HG03457 (cell line): ENCODE data around the gene SMARCD3.

Experiments used
- ATAC-seq: cut with Tn5 transposase; IDR thresholded peaks from one replicate; pipeline ENCODE4 v1.9.1; 2021; ENCODE audit warnings: moderate number of reproducible peaks; ENCODE audit not compliant: unreplicated experiment

Gene SMARCD3

DNA sequence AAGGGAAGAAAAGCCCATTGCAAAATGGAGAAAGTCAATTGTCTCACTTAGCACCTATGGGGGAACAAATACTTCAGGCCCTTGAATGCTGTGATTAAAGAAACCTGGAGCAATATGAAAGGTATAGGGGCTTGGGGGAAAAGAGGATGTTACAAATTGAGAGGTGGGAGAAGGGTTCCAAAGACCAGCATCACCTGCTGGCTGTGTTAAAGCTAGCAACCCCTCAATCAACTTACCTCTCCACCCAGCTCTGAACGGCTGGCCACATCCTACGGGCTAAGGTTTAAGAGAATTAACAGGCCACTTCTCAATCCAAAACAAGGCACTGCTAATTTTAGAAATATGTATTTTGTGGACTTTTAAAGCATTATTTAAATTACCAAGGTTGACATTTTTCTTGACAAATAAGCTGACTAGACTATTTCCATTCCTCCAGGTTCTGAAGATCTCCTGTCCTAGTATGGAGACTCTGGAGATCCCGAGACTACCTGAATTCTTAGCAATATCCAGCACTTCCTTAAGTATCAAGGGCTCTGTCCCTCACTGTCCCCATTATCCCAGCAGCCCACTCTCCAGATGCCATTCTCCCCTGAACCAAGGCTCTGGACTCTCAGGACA is 37.2 kb downstream of the SMARCD3 start:
- ATAC-seq: no peak

DNA sequence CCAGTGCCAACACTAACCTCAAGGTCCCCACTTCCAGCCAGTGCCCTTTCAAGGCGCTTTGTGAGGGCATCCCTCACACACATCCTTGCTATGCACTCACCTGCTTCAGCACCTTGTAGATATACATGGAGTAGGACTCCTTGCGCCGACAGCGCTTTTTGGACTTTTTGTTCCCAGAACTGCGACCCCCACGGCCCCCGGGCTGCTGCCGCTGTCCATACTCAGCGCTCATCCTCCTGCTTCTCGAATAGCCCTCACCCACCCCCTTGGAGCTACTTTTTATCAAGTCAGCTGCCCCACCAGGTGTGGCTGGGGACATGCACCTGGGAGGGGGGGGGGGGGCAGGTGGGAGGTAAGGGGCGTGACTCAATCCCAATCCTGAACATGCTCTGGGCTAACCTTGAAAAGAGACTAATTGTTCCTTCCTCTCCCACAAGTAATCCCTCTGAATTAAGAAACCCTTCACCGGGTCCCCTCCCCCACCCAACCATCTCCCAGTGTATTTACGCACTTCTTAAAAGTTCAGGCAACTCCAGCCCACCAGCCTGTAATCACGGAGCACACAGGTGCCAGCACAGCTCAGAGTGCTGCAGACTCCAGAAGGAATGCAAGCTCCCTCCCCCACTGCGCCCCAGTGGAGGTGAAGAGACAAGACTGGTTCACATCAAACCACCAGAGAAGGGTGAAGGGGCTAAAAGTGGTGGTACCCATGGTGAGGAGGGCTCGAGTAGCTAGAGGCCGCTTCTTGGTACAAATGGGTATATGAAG is 38.2 kb downstream of the SMARCD3 start, which contains the start of gene H2BK1:
TSS of gene H2BK1 (minus strand) at position 402 of the 768 bp plus-strand sequence. CDS start at position 232, 170 bp downstream.
- ATAC-seq: no peak

DNA sequence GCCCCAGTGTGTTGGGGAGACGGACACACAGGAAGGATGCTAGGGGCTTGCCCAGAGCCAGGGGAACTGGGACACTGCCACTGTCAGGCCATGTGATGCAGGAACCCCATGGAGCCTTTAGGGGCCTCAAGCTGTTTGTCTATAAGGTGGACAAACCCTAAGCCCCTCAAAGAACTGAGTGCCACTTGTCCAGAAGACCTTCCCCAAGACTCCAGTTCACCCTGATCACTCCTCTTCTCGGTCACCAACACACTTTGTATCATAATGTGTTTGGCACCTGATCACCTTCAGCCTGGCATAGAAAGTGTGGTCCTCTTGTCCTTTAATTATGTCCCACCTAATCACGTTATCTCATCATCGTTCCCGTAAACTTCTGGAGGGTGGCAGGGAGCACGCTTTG is 38.9 kb downstream of the SMARCD3 start:
- ATAC-seq: no peak

GRCh38 chr7:151208253-151208862 is 40.1 kb downstream of the SMARCD3 start:
- no peak for ATAC-seq

DNA sequence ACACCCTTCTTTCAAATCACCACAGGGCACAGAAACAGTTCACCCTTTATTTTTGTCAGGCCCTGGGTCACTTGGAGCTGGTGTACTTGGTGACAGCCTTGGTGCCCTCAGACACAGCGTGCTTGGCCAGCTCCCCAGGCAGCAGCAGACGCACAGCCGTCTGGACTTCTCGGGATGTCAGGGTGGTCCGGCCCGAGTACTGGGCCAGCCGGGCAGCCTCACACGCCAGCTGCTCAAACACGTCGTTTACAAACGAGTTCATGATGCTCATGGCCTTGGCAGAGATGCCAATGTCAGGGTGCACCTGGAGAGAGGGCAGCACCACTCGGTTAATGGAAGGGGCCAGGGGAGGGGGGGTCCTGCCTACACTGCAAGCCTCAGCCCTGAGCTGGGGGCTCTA is 40.7 kb downstream of the SMARCD3 start:
- ATAC-seq: no peak

- no peak for ATAC-seq
Measured at GRCh38 chr7:151207315-151207714, 41.2 kb downstream of the SMARCD3 start.

DNA sequence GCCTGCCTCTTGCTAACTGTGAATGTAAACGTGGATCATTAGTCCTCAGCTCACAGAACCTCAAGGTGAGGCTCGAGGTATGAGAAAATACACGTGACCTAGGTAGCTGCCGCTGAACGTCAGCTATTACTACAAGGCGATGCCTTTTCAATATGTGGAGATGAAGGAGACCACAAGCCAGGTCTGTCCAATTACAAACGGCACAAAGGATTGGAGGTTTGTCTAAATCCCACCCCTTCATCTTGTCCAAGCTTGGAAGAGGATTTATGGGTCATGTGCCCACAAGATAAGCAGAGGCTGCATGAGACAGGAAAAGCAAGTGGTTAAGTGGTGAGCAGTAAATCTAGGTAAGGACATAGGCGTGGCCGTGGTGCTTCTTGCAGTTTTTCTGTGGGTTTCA is 41.6 kb downstream of the SMARCD3 start:
- ATAC-seq: no peak

GRCh38 chr7:151205730-151206129 is 42.8 kb downstream of the SMARCD3 start:
- ATAC-seq: no peak

- no peak for ATAC-seq
Measured at GRCh38 chr7:151204383-151205032, 44.0 kb downstream of the SMARCD3 start.

GRCh38 chr7:151202836-151203235 is 45.7 kb downstream of the SMARCD3 start:
- ATAC-seq: no peak

DNA sequence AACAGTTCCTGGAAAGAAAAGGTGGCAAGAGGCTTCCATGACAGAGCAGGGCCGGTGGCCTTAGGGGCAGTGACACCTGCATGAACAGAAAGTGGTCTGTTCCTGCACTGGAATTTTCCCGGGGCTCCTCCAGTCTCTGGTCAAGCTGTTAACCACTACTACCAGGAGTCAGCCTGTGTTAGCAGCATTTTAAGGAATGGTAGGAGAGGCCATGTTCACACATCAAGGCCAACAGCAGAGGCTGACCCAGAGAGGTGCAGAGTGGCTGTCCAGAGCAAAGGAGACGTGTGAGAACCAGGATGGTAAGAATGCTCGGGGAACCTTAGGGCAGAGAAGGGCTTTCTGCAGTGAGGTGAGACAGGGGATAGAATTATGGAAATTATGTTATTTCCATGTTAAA is 46.7 kb downstream of the SMARCD3 start:
- no peak for ATAC-seq

DNA sequence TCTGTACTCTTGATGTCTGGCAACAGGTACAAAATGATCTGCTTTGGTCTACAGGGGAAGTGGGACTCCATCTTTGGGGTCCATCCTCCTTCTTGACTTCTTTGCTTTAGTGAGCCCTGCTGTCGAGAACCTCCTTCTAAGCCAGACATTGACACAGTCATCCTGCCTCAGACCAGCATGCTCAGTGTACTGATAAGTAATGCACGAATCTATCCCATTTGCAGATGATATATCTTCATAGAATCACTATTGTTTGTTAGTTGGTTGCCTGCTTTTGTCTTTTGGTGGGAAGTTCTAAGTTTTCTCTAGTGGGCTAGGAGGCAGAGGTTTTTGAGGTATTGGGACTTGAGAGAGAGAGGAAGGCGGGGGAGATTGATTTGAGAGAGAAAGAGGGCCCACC is 47.1 kb downstream of the SMARCD3 start:
- ATAC-seq: no peak

- no peak for ATAC-seq
Measured at GRCh38 chr7:151198945-151199848, 49.3 kb downstream of the SMARCD3 start.

- ATAC-seq: no peak
Measured at GRCh38 chr7:151197932-151198331, 50.6 kb downstream of the SMARCD3 start.

- ATAC-seq: no peak
Measured at GRCh38 chr7:151195616-151196450, 52.7 kb downstream of the SMARCD3 start.

GRCh38 chr7:151194188-151194587 is 54.3 kb downstream of the SMARCD3 start:
- no peak for ATAC-seq

- ATAC-seq: no peak
Measured at GRCh38 chr7:151193203-151193978, 55.1 kb downstream of the SMARCD3 start.

DNA sequence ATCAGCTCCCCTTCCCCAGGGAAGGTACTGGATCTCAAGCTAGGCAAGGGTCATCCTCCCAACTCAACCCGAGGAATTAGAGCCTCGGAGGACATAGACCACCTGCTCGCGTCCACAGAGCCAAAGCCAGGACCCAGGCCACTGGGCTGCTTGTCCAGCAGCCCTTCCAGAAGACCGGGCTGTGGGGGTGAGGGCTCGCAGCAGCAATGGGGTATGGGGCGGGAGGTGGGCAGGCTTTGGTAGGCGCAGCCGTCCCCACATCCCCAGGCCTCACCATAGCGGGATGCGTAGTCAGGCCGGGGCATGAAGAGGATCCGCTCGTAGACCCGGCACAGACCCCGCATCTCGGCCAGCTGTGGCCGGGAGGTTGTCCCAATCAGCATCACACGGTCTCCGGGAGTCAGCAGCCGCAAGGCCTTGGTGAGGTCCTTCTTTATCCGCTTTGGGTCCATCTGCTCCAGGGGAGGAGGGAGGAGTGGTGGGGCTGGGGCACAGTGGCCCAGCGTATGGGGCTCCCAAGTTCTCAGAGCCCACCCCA is 56.4 kb downstream of the SMARCD3 start:
- ATAC-seq: no peak

DNA sequence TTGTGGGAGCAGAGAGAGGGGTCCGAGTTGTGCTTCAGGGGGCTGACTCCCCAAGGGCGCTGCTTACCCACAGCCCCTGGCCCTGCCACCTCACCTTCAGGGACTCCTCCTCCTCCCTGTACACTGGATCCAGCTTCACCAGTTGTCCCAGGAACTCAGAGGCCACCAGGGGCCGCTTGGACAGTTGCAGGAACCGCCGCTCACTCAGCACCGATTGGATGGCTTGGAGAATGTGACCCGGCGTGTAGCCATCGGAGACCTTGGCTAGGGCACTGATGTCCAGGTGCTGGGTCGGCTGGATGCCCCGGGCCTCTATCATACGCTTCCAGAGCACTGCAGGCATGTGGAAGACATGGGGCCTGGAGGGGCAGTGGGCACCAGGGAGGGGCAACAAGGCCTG is 57.0 kb downstream of the SMARCD3 start:
- ATAC-seq: no peak
